Measurements from ENCODE around the gene ST6GALNAC6.

DNA sequence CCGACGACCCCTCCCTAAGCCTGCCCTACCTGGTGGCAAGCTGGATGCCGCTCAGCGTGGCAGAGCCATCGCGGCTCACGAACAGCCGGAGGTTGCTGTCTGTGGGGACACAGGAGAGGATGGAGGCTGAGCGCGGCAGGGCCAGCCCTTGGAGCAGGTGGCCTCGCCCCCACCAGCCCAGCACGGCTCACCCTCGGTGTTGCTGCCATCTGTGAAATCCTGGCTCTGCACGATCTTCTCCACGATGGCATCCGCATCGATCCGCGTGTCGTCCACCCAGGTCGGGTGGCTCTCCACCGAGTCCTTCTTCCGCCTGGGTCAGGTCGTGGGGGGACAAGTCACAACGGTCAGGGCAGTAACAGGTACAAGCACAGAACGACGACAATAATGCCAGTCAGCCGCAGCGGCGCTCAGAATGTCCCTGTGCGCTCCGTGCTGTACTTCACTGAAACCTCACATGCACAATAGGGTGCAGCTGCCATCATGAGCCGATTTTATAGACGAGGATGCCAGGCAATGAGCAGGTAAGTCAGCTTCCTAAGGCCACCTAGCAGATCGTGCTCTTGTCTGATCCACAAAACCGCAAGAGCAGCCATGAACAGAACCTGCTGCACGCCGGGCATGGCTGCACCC is 45.3 kb upstream of the ST6GALNAC6 start:
- no peak for TF ChIP-seq POLR2A (IDR thresholded peaks at IDR 0.05)
- TF ChIP-seq, protein P1, sequence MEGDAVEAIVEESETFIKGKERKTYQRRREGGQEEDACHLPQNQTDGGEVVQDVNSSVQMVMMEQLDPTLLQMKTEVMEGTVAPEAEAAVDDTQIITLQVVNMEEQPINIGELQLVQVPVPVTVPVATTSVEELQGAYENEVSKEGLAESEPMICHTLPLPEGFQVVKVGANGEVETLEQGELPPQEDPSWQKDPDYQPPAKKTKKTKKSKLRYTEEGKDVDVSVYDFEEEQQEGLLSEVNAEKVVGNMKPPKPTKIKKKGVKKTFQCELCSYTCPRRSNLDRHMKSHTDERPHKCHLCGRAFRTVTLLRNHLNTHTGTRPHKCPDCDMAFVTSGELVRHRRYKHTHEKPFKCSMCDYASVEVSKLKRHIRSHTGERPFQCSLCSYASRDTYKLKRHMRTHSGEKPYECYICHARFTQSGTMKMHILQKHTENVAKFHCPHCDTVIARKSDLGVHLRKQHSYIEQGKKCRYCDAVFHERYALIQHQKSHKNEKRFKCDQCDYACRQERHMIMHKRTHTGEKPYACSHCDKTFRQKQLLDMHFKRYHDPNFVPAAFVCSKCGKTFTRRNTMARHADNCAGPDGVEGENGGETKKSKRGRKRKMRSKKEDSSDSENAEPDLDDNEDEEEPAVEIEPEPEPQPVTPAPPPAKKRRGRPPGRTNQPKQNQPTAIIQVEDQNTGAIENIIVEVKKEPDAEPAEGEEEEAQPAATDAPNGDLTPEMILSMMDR (IDR thresholded peaks at IDR 0.05), result no peak

Measured in lower leg skin (tissue), 3 donors.